ENCODE measurements around the gene DYTN.

The DYTN gene

GRCh38 chr2:206718296-206718695 lies at the start of gene DYTN:
TSS of gene DYTN (minus strand) at chr2:206718396. CDS start at chr2:206718279, 117 bp downstream.
- no peak for DNase-seq
- TF ChIP-seq CTCF (IDR thresholded peaks at IDR 0.05) = no peak
- Histone ChIP-seq H3K27me3 (no peaks in the 10 kb centered on the region), H3K27ac (no peak within 1 kb of the TSS), H3K36me3 (no peaks in the 10 kb centered on the region), H3K9me3 (no peaks in the 10 kb centered on the region), H3K4me1 (no peaks in the 10 kb centered on the region), H3K4me3 (no peak within 1 kb of the TSS)
- intact Hi-C loops (cut with DNase I; ENCODE audit: low total_unique reads) = no loop called here

- DNase-seq = no peak
- intact Hi-C loops (cut with DNase I; ENCODE audit: low total_unique reads) = no loop called here
- no peak for TF ChIP-seq CTCF (IDR thresholded peaks at IDR 0.05)
- Histone ChIP-seq H3K4me3 (peak overlapping the region; percentile 70 to 89), H3K27me3 (no peaks in the 10 kb centered on the region), H3K4me1 (peaks cover 0 to 42% (median 15%) of the 10 kb centered on the region in 4 donors), H3K9me3 (no peaks in the 10 kb centered on the region), H3K27ac (peak overlapping the region; percentile 86 to 89), H3K36me3 (peaks cover 9 to 15% (median 10%) of the 10 kb centered on the region in 3 donors)
These were observed 48.1 kb upstream of the DYTN start for GRCh38 chr2:206766057-206766930.

GRCh38 chr2:206765242-206766056 lies 47.3 kb upstream of the DYTN start, which contains the start of the genes FASTKD2 and MDH1B:
TSS of gene FASTKD2 (plus strand) at chr2:206765606. CDS start at chr2:206766694, 1,088 bp downstream.
TSS of gene MDH1B (minus strand) at chr2:206765328. CDS start at chr2:206765271, 57 bp downstream.
- Histone ChIP-seq H3K4me1 (peaks cover 0 to 42% (median 15%) of the 10 kb centered on the region in 4 donors), H3K9me3 (no peaks in the 10 kb centered on the region), H3K27ac (peak within 1 kb of the TSS; percentile 86 to 89), H3K4me3 (peak within 1 kb of the TSS; percentile 70 to 89), H3K36me3 (peaks cover 3 to 7% (median 4%) of the 10 kb centered on the region in 3 donors), H3K27me3 (no peaks in the 10 kb centered on the region)
- intact Hi-C loops (cut with DNase I; ENCODE audit: low total_unique reads) = no loop called here
- DNase-seq = peak; percentile 93 to 94
- TF ChIP-seq CTCF (IDR thresholded peaks at IDR 0.05) = no peak

- DNase-seq = no peak
- H3K4me1 ChIP-seq = peaks cover 0 to 42% (median 15%) of the 10 kb centered on the region in 4 donors
These were observed 46.6 kb upstream of the DYTN start for GRCh38 chr2:206764673-206765241.

More at GRCh38 chr2:206764673-206765241, 46.6 kb upstream of the DYTN start:
- Histone ChIP-seq H3K36me3 (peaks cover 0 to 4% (median 3%) of the 10 kb centered on the region in 3 donors), H3K9me3 (no peaks in the 10 kb centered on the region), H3K27me3 (no peaks in the 10 kb centered on the region), H3K4me3 (peak overlapping the region; percentile 70 to 89), H3K27ac (peak overlapping the region; percentile 86 to 89)
- intact Hi-C loops (cut with DNase I; ENCODE audit: low total_unique reads) = no loop called here
- TF ChIP-seq CTCF (IDR thresholded peaks at IDR 0.05) = no peak

Data from tibial artery (tissue), 4 donors.